ENCODE results near the gene MBD4. TPM values are rescaled to one million over a fixed set of nuclear protein-coding genes. Genes with fewer than 3 reads are reported as not detected.

The MBD4 gene
- total RNA-seq, 1 donor from 2014 or later = 18.8 TPM

- H3K4me3 ChIP-seq = no peak overlapping the region
- no peaks in the 10 kb centered on the region for H3K9me3 ChIP-seq (replicated peaks)
- no peaks in the 10 kb centered on the region for H3K27me3 ChIP-seq (ENCODE audit: low read depth)
- peak; percentile 82 for TF ChIP-seq CTCF (IDR thresholded peaks at IDR 0.05; ENCODE audit: borderline replicate concordance)
- H3K36me3 ChIP-seq = peaks cover 8% of the 10 kb centered on the region
- intact Hi-C loops (cut with micrococcal nuclease) = no loop called here
- H3K4me1 ChIP-seq = peaks cover 17% of the 10 kb centered on the region
- peak; percentile 33 for DNase-seq
- no peak overlapping the region for H3K27ac ChIP-seq (replicated peaks)
Observed at GRCh38 chr3:129383292-129383860, 56.4 kb downstream of the MBD4 start.

- H3K4me3 ChIP-seq = no peak overlapping the region
- no peaks in the 10 kb centered on the region for H3K9me3 ChIP-seq (replicated peaks)
- no peaks in the 10 kb centered on the region for H3K27me3 ChIP-seq (ENCODE audit: low read depth)
- no peak for TF ChIP-seq CTCF (IDR thresholded peaks at IDR 0.05; ENCODE audit: borderline replicate concordance)
- no peak overlapping the region for H3K27ac ChIP-seq (replicated peaks)
- DNase-seq = no peak
- H3K4me1 ChIP-seq = peaks cover 11% of the 10 kb centered on the region
- H3K36me3 ChIP-seq = peaks cover 7% of the 10 kb centered on the region
- intact Hi-C loops (cut with micrococcal nuclease) = no loop called here
Observed at GRCh38 chr3:129382366-129382765, 57.4 kb downstream of the MBD4 start.

Other genes with a start within 250 kb of the MBD4 start
- gene COPG1, start 190.3 kb downstream of the MBD4 start, total RNA-seq = 86.1 TPM
- gene HMCES, start 161.1 kb downstream of the MBD4 start, total RNA-seq = 38.5 TPM
- not detected for gene EFCAB12, start 11.3 kb downstream of the MBD4 start, total RNA-seq
- 16.5 TPM for gene IFT122, start 276 bp upstream of the MBD4 start, total RNA-seq
- not detected for gene RHO, start 88.7 kb upstream of the MBD4 start, total RNA-seq
- not detected for gene H1-8, start 103.2 kb upstream of the MBD4 start, total RNA-seq
- 45.5 TPM for gene PLXND1, start 166.7 kb upstream of the MBD4 start, total RNA-seq

Data from left ventricle myocardium inferior (tissue), 1 donor.